ENCODE measurements around the gene POLK. TPM values are rescaled to one million over a fixed set of nuclear protein-coding genes. Genes with fewer than 3 reads are reported as not detected.

POLK gene
- total RNA-seq, 1 donor from 2014 or later = 27.6 TPM

GRCh38 chr5:75523275-75523674 is 11.6 kb downstream of the POLK start:
- Histone ChIP-seq H2AFZ (ENCODE audit: low read depth, low read length) (no peak overlapping the region), H3K4me3 (ENCODE audit: insufficient read depth, low read depth, low read length) (no peak overlapping the region), H3K27me3 (ENCODE audit: insufficient read depth, low read length) (no peaks in the 10 kb centered on the region), H3K36me3 (ENCODE audit: insufficient read depth, low read length) (no peaks in the 10 kb centered on the region), H4K20me1 (ENCODE audit: insufficient read depth, low read length) (peaks cover 32% of the 10 kb centered on the region), H3K79me2 (ENCODE audit: insufficient read depth, low read length) (peaks cover 92% of the 10 kb centered on the region), H3K9me3 (ENCODE audit: insufficient read depth, low read depth, low read length) (no peaks in the 10 kb centered on the region), H3K27ac (ENCODE audit: low read depth, low read length) (no peak overlapping the region), H3K4me1 (ENCODE audit: insufficient read depth, low read length) (peaks cover 3% of the 10 kb centered on the region), H3K4me2 (ENCODE audit: low read length) (no peak overlapping the region), H3K9ac (ENCODE audit: low read length) (no peak overlapping the region)
- Mint-ChIP-seq H3K27me3 (ENCODE audit: low read depth, unreplicated experiment) (no peaks in the 10 kb centered on the region), H3K27ac (ENCODE audit: unreplicated experiment) (no peak overlapping the region), H3K36me3 (ENCODE audit: low read depth, unreplicated experiment) (peaks cover 12% of the 10 kb centered on the region), H3K9me3 (ENCODE audit: unreplicated experiment) (peaks cover 6% of the 10 kb centered on the region), H3K4me3 (ENCODE audit: unreplicated experiment) (no peak overlapping the region), H3K4me1 (ENCODE audit: low read depth, unreplicated experiment) (peaks cover 19% of the 10 kb centered on the region)
- TF ChIP-seq CTCF (IDR thresholded peaks at IDR 0.05; ENCODE audit: insufficient read depth, low read depth, low read length) = no peak
- no peak for FAIRE-seq
- no peak for DNase-seq (ENCODE audit: low read depth)

DNA sequence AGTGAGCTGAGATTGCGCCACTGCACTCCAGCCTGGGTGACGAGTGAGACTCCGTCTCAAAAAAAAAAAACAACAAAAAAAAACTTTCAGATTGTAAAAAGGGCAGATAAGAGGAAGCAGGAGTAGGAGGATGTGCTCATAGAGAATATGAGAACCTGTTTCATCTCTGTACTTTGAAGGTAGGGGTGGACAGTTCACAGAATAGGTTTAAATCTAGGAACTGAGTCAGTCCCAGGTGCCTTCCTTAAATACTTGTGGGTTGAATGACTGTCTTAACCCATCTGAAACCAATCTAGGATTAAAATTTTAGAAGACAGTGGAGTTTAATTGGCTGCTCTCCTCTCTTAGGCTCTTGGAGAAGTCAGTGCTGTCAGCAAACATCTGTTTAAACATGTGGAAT is 12.4 kb downstream of the POLK start:
- FAIRE-seq = no peak
- no peaks in the 10 kb centered on the region for H3K9me3 ChIP-seq (ENCODE audit: insufficient read depth, low read depth, low read length)
- no peak overlapping the region for H3K4me3 ChIP-seq (ENCODE audit: insufficient read depth, low read depth, low read length)
- Mint-ChIP-seq H3K4me1 (ENCODE audit: low read depth, unreplicated experiment) (peaks cover 19% of the 10 kb centered on the region), H3K27me3 (ENCODE audit: low read depth, unreplicated experiment) (no peaks in the 10 kb centered on the region), H3K36me3 (ENCODE audit: low read depth, unreplicated experiment) (peaks cover 16% of the 10 kb centered on the region), H3K9me3 (ENCODE audit: unreplicated experiment) (peaks cover 6% of the 10 kb centered on the region), H3K27ac (ENCODE audit: unreplicated experiment) (no peak overlapping the region), H3K4me3 (ENCODE audit: unreplicated experiment) (no peak overlapping the region)
- peaks cover 32% of the 10 kb centered on the region for H4K20me1 ChIP-seq (ENCODE audit: insufficient read depth, low read length)
- H3K27ac ChIP-seq (ENCODE audit: low read depth, low read length) = no peak overlapping the region
- DNase-seq (ENCODE audit: low read depth) = no peak
- peaks cover 91% of the 10 kb centered on the region for H3K79me2 ChIP-seq (ENCODE audit: insufficient read depth, low read length)
- H3K36me3 ChIP-seq (ENCODE audit: insufficient read depth, low read length) = no peaks in the 10 kb centered on the region
- TF ChIP-seq CTCF (IDR thresholded peaks at IDR 0.05; ENCODE audit: insufficient read depth, low read depth, low read length) (no peak), EZH2 (IDR thresholded peaks at IDR 0.05; ENCODE audit: insufficient read depth, low read length) (no peak)
- H3K9ac ChIP-seq (ENCODE audit: low read length) = no peak overlapping the region
- no peak overlapping the region for H3K4me2 ChIP-seq (ENCODE audit: low read length)
- no peak overlapping the region for H2AFZ ChIP-seq (ENCODE audit: low read depth, low read length)
- no peaks in the 10 kb centered on the region for H3K27me3 ChIP-seq (ENCODE audit: insufficient read depth, low read length)
- H3K4me1 ChIP-seq (ENCODE audit: insufficient read depth, low read length) = peaks cover 3% of the 10 kb centered on the region

DNA sequence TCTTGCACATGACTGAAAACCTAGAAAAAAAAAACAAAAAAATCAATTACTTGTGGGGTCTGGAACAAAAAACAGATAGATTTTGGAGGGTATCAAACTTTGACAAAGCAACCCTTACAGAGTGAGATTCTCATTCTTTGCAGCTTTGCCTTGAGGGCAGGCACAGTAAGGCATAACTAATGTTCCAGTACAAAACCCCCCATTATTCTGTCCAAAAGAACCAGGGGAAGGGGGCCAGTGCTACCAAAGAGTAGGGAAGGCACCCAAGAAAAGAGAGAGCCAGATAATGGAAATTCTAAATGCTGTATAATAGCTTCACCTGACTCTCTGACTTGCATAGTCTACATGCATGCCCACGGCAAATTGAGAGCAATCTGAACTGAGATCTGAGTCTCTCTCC is 12.9 kb downstream of the POLK start:
- Histone ChIP-seq H3K27ac (ENCODE audit: low read depth, low read length) (no peak overlapping the region), H3K4me3 (ENCODE audit: insufficient read depth, low read depth, low read length) (no peak overlapping the region), H3K27me3 (ENCODE audit: insufficient read depth, low read length) (no peaks in the 10 kb centered on the region), H3K79me2 (ENCODE audit: insufficient read depth, low read length) (peaks cover 91% of the 10 kb centered on the region), H3K9me3 (ENCODE audit: insufficient read depth, low read depth, low read length) (no peaks in the 10 kb centered on the region), H3K36me3 (ENCODE audit: insufficient read depth, low read length) (no peaks in the 10 kb centered on the region), H3K4me2 (ENCODE audit: low read length) (no peak overlapping the region), H4K20me1 (ENCODE audit: insufficient read depth, low read length) (peaks cover 26% of the 10 kb centered on the region), H3K4me1 (ENCODE audit: insufficient read depth, low read length) (peaks cover 3% of the 10 kb centered on the region), H3K9ac (ENCODE audit: low read length) (no peak overlapping the region), H2AFZ (ENCODE audit: low read depth, low read length) (no peak overlapping the region)
- H3K4me1 Mint-ChIP-seq (ENCODE audit: low read depth, unreplicated experiment) = peaks cover 19% of the 10 kb centered on the region
- DNase-seq (ENCODE audit: low read depth) (no peak), FAIRE-seq (no peak)
- TF ChIP-seq EZH2 (IDR thresholded peaks at IDR 0.05; ENCODE audit: insufficient read depth, low read length) = no peak
- TF ChIP-seq CTCF (IDR thresholded peaks at IDR 0.05; ENCODE audit: insufficient read depth, low read depth, low read length) = no peak
- peaks cover 18% of the 10 kb centered on the region for H3K36me3 Mint-ChIP-seq (ENCODE audit: low read depth, unreplicated experiment)
- H3K4me3 Mint-ChIP-seq (ENCODE audit: unreplicated experiment) = no peak overlapping the region
- no peaks in the 10 kb centered on the region for H3K27me3 Mint-ChIP-seq (ENCODE audit: low read depth, unreplicated experiment)
- H3K27ac Mint-ChIP-seq (ENCODE audit: unreplicated experiment) = no peak overlapping the region
- H3K9me3 Mint-ChIP-seq (ENCODE audit: unreplicated experiment) = peaks cover 6% of the 10 kb centered on the region

Measured in astrocyte (in vitro differentiated cells and primary cell).